ENCODE data around the gene STX19.
A peak's percentile ranks its signal among the peaks of the same experiment; 100 is the strongest.

STX19 gene

GRCh38 chr3:94026623-94027022 is 1.8 kb downstream of the STX19 start:
- DNase-seq: no peak

GRCh38 chr3:94024385-94024784 is 4.0 kb downstream of the STX19 start:
- DNase-seq: no peak

- no peak for DNase-seq
Observed at GRCh38 chr3:94020293-94020692, 8.1 kb downstream of the STX19 start.

- no peak for DNase-seq
Observed at GRCh38 chr3:94019659-94020058, 8.7 kb downstream of the STX19 start.

GRCh38 chr3:94015025-94015424 is 13.4 kb downstream of the STX19 start:
- no peak for DNase-seq

GRCh38 chr3:94012185-94012584 is 16.2 kb downstream of the STX19 start:
- no peak for DNase-seq

- no peak for DNase-seq
Observed at GRCh38 chr3:94011233-94011711, 17.1 kb downstream of the STX19 start.

- peak; percentile 54 to 66 for DNase-seq
Observed at GRCh38 chr3:94009608-94010007, 18.8 kb downstream of the STX19 start.

GRCh38 chr3:94008253-94008652 is 20.1 kb downstream of the STX19 start:
- DNase-seq: no peak

- peak in 1 of 2 experiments; percentile 14 for DNase-seq
Observed at GRCh38 chr3:94004301-94004910, 24.0 kb downstream of the STX19 start.

- no peak for DNase-seq
Observed at GRCh38 chr3:94001827-94002495, 26.4 kb downstream of the STX19 start.

GRCh38 chr3:94001191-94001590 is 27.2 kb downstream of the STX19 start:
- DNase-seq: no peak

GRCh38 chr3:93994056-93994455 is 34.3 kb downstream of the STX19 start:
- no peak for DNase-seq

- DNase-seq: no peak
Observed at GRCh38 chr3:93992207-93992606, 36.2 kb downstream of the STX19 start.

GRCh38 chr3:93991631-93992030 is 36.8 kb downstream of the STX19 start:
- no peak for DNase-seq

- DNase-seq: no peak
Observed at GRCh38 chr3:93989241-93989640, 39.2 kb downstream of the STX19 start.

GRCh38 chr3:93988764-93989163 is 39.6 kb downstream of the STX19 start:
- no peak for DNase-seq

- no peak for DNase-seq
Observed at GRCh38 chr3:93988283-93988682, 40.1 kb downstream of the STX19 start.

GRCh38 chr3:93984618-93985017 is 43.8 kb downstream of the STX19 start:
- no peak for DNase-seq

- no peak for DNase-seq
Observed at GRCh38 chr3:93983408-93983807, 45.0 kb downstream of the STX19 start.

- DNase-seq: no peak
Observed at GRCh38 chr3:93981649-93982048, 46.7 kb downstream of the STX19 start.

GRCh38 chr3:93979850-93980676 is 48.3 kb downstream of the STX19 start, which contains the start of gene ARL13B:
TSS of gene ARL13B (plus strand) at chr3:93980155. CDS start at chr3:93980424, 269 bp downstream.
- DNase-seq: peak; percentile 98 to 99

Data from NCI-H1930 (cell line).